ENCODE results near the gene SREK1. TPM values are rescaled to one million over a fixed set of nuclear protein-coding genes. Genes with fewer than 3 reads are reported as not detected.

Gene SREK1
- total RNA-seq, 1 experiment from 2014 or later: 59.6 TPM

DNA sequence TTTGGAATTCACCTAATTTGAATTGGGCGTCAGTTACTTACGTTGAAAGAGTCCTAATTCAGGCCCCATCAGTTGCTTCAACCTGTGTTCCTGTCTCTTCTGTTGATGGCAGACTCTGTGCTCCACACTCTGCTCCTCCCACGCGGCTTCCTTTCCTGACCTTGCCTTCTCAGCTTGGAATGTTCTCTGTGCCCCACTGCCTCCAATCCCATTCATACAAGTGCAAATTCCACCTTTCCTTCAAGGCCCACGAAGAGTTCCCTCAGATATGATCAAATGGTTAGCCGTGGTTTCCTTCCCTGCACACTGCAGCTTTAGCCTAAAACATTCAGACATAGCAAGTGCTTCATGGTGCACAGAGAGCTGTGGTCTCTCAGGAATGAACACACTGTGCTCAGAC is 65.7 kb downstream of the SREK1 start:
- no peak for DNase-seq
- no peak overlapping the region for H2BK12ac ChIP-seq (ENCODE audit: insufficient read length, low read depth, low read length)
- Mint-ChIP-seq H3K27ac (peak overlapping the region in 2 of 3 experiments; percentile 23 to 46; a peak in 2 of 7 replicates), H3K36me3 (ENCODE audit: insufficient read depth in 1 of 3, low read depth in 3 of 3) (no peaks in the 10 kb centered on the region), H3K9me3 (no peaks in the 10 kb centered on the region), H3K4me3 (no peak overlapping the region), H3K4me1 (peaks cover 2 to 9% of the 10 kb centered on the region in 2 experiments; a peak in 3 of 4 replicates), H3K27me3 (ENCODE audit: low read depth) (no peaks in the 10 kb centered on the region)
- H4K91ac ChIP-seq (ENCODE audit: insufficient read length, low read depth, low read length): no peak overlapping the region
- no peaks in the 10 kb centered on the region for H3K79me1 ChIP-seq (ENCODE audit: insufficient read depth, low read depth, low read length, poor library complexity, severe bottlenecking)
- no CpG with 5 or more reads among the region's 6 CpGs for WGBS (ENCODE audit: extremely low coverage, insufficient read length, low lambda C conversion rate)
- no peak overlapping the region for H3T11ph ChIP-seq (ENCODE audit: low read length)
- no peak overlapping the region for H3K4ac ChIP-seq (ENCODE audit: low read depth, low read length)
- no peak overlapping the region for H3K23ac ChIP-seq (ENCODE audit: insufficient read length, low read depth, low read length)
- no peaks in the 10 kb centered on the region for H3K23me2 ChIP-seq (ENCODE audit: insufficient read length, low read depth, low read length, poor library complexity, severe bottlenecking)
- no peaks in the 10 kb centered on the region for H3K9me3 ChIP-seq (ENCODE audit: control insufficient read depth, low read depth, low read length)
- H3K9ac ChIP-seq (ENCODE audit: extremely low read depth, insufficient read length, low read length): no peak overlapping the region
- no peak overlapping the region for H2AK5ac ChIP-seq (ENCODE audit: insufficient read length, low read length)
- H2AFZ ChIP-seq (ENCODE audit: low read length): no peak overlapping the region
- H3K27ac ChIP-seq (ENCODE audit: insufficient read length, low read depth, low read length): no peak overlapping the region
- H3K4me2 ChIP-seq (ENCODE audit: insufficient read depth, insufficient read length, low read length): no peak overlapping the region
- H2BK15ac ChIP-seq (ENCODE audit: low read depth, low read length): no peak overlapping the region
- H3K56ac ChIP-seq (ENCODE audit: insufficient read length, low read depth, low read length): no peak overlapping the region
- no peaks in the 10 kb centered on the region for H3K79me2 ChIP-seq (ENCODE audit: insufficient read depth, low read length)
- H2BK20ac ChIP-seq (ENCODE audit: low read depth, low read length, poor library complexity, severe bottlenecking): no peak overlapping the region
- H4K20me1 ChIP-seq (ENCODE audit: control insufficient read depth, insufficient read depth, insufficient read length): no peaks in the 10 kb centered on the region
- no peak overlapping the region for H3K14ac ChIP-seq (ENCODE audit: insufficient read depth, low read length)
- H4K8ac ChIP-seq (replicated peaks; ENCODE audit: insufficient read length, low read depth, low read length): no peak overlapping the region
- no peak overlapping the region for H4K5ac ChIP-seq (ENCODE audit: insufficient read length, low read depth, low read length)
- no peaks in the 10 kb centered on the region for H3K4me1 ChIP-seq (ENCODE audit: insufficient read depth, low read length)
- H2BK5ac ChIP-seq (ENCODE audit: insufficient read length, low read length): no peak overlapping the region
- TF ChIP-seq CTCF (conservative IDR thresholded peaks at IDR 0.05): no peak; the same call in 2 of the 3 replicates
- H3K27me3 ChIP-seq (ENCODE audit: insufficient read depth, low read length): no peaks in the 10 kb centered on the region
- no peak overlapping the region for H3K18ac ChIP-seq (ENCODE audit: insufficient read length, low read depth, low read length)
- H2BK120ac ChIP-seq (ENCODE audit: low read depth, low read length, poor library complexity, severe bottlenecking): no peak overlapping the region
